Right kidney (tissue), 1 donor: ENCODE results near the gene OSBPL10.
"Not testable (repeated sequence)": the region's sequence is repeated elsewhere in the genome, so short reads cannot be mapped to it uniquely, and the experiment has no call there.

Experiments
- DNase-seq: peaks from one replicate; pipeline ENCODE4 v3.0.0-alpha.2; 2016

The OSBPL10 gene

GRCh38 chr3:31891876-31892455, 89.1 kb downstream of the OSBPL10 start:
- DNase-seq, result no peak

GRCh38 chr3:31890742-31891469, 90.2 kb downstream of the OSBPL10 start:
- no peak for DNase-seq

- DNase-seq, result no peak
Measured at GRCh38 chr3:31890007-31890406, 91.1 kb downstream of the OSBPL10 start.

GRCh38 chr3:31885235-31885634, 95.8 kb downstream of the OSBPL10 start:
- no peak for DNase-seq

- DNase-seq, result no peak
Measured at GRCh38 chr3:31884251-31884650, 96.8 kb downstream of the OSBPL10 start.

GRCh38 chr3:31882895-31883294, 98.2 kb downstream of the OSBPL10 start:
- no peak for DNase-seq

- no peak for DNase-seq
Measured at GRCh38 chr3:31882431-31882830, 98.6 kb downstream of the OSBPL10 start.

GRCh38 chr3:31880482-31881078, 100.5 kb downstream of the OSBPL10 start:
- DNase-seq, result no peak

- DNase-seq, result no peak
Measured at GRCh38 chr3:31880020-31880419, 101.0 kb downstream of the OSBPL10 start.

GRCh38 chr3:31879365-31879764, 101.7 kb downstream of the OSBPL10 start:
- DNase-seq, result no peak

GRCh38 chr3:31878231-31878838, 102.7 kb downstream of the OSBPL10 start:
- no peak for DNase-seq

GRCh38 chr3:31876331-31876730, 104.7 kb downstream of the OSBPL10 start:
- no peak for DNase-seq

GRCh38 chr3:31875437-31875836, 105.6 kb downstream of the OSBPL10 start:
- no peak for DNase-seq

GRCh38 chr3:31873254-31873820, 107.7 kb downstream of the OSBPL10 start:
- no peak for DNase-seq

- DNase-seq, result no peak
Measured at GRCh38 chr3:31871939-31872507, 109.0 kb downstream of the OSBPL10 start.

GRCh38 chr3:31870111-31870510, 111.0 kb downstream of the OSBPL10 start:
- DNase-seq, result not testable (repeated sequence)

- no peak for DNase-seq
Measured at GRCh38 chr3:31868236-31868635, 112.8 kb downstream of the OSBPL10 start.

GRCh38 chr3:31862666-31863279, 118.3 kb downstream of the OSBPL10 start:
- no peak for DNase-seq

GRCh38 chr3:31861826-31862225, 119.2 kb downstream of the OSBPL10 start:
- no peak for DNase-seq

- DNase-seq, result not testable (repeated sequence)
Measured at GRCh38 chr3:31860642-31861041, 120.4 kb downstream of the OSBPL10 start.

- no peak for DNase-seq
Measured at GRCh38 chr3:31859245-31859644, 121.8 kb downstream of the OSBPL10 start.

- no peak for DNase-seq
Measured at GRCh38 chr3:31858439-31858838, 122.6 kb downstream of the OSBPL10 start.
